ENCODE data around the gene TRMT44.
"Not testable (repeated sequence)": the region's sequence is repeated elsewhere in the genome, so short reads cannot be mapped to it uniquely, and the experiment has no call there.

Gene TRMT44

GRCh38 chr4:8407756-8408155, 32.8 kb upstream of the TRMT44 start:
- no peak for DNase-seq (ENCODE audit: low read depth)

- DNase-seq (ENCODE audit: low read depth) = peak; percentile 39
Observed at GRCh38 chr4:8409264-8410065, 31.1 kb upstream of the TRMT44 start.

- DNase-seq (ENCODE audit: low read depth) = no peak
Observed at GRCh38 chr4:8410066-8410625, 30.4 kb upstream of the TRMT44 start.

- DNase-seq (ENCODE audit: low read depth) = no peak
Observed at GRCh38 chr4:8410641-8411271, 29.8 kb upstream of the TRMT44 start.

- no peak for DNase-seq (ENCODE audit: low read depth)
Observed at GRCh38 chr4:8411351-8412180, 29.0 kb upstream of the TRMT44 start.

- no peak for DNase-seq (ENCODE audit: low read depth)
Observed at GRCh38 chr4:8412288-8412687, 28.3 kb upstream of the TRMT44 start.

- no peak for DNase-seq (ENCODE audit: low read depth)
Observed at GRCh38 chr4:8414377-8414776, 26.2 kb upstream of the TRMT44 start.

GRCh38 chr4:8417071-8417614, 23.4 kb upstream of the TRMT44 start:
- no peak for DNase-seq (ENCODE audit: low read depth)

GRCh38 chr4:8419222-8420041, 21.1 kb upstream of the TRMT44 start:
- DNase-seq (ENCODE audit: low read depth) = no peak

- DNase-seq (ENCODE audit: low read depth) = not testable (repeated sequence)
Observed at GRCh38 chr4:8420151-8420550, 20.4 kb upstream of the TRMT44 start.

- DNase-seq (ENCODE audit: low read depth) = no peak
Observed at GRCh38 chr4:8422327-8422726, 18.2 kb upstream of the TRMT44 start.

GRCh38 chr4:8422786-8423185, 17.8 kb upstream of the TRMT44 start:
- DNase-seq (ENCODE audit: low read depth) = no peak

- DNase-seq (ENCODE audit: low read depth) = no peak
Observed at GRCh38 chr4:8427262-8427661, 13.3 kb upstream of the TRMT44 start.

GRCh38 chr4:8427761-8428287, 12.8 kb upstream of the TRMT44 start:
- no peak for DNase-seq (ENCODE audit: low read depth)

- DNase-seq (ENCODE audit: low read depth) = peak; percentile 86
Observed at GRCh38 chr4:8428288-8429097, 12.1 kb upstream of the TRMT44 start.

- DNase-seq (ENCODE audit: low read depth) = no peak
Observed at GRCh38 chr4:8431553-8431952, 9.0 kb upstream of the TRMT44 start.

GRCh38 chr4:8433136-8433535, 7.4 kb upstream of the TRMT44 start:
- no peak for DNase-seq (ENCODE audit: low read depth)

GRCh38 chr4:8434251-8435073, 6.1 kb upstream of the TRMT44 start:
- DNase-seq (ENCODE audit: low read depth) = no peak

GRCh38 chr4:8435656-8436121, 4.9 kb upstream of the TRMT44 start:
- DNase-seq (ENCODE audit: low read depth) = no peak

Measured in stimulated activated CD8-positive, alpha-beta memory T cell treated with anti-CD3 and anti-CD28 coated beads, Interleukin-12 subunit alpha, Interleukin-12 subunit beta, amount 100 ng/mL, for 1 hour (primary cell).